Measurements from ENCODE around the gene ZNF679. TPM values are rescaled to one million over a fixed set of nuclear protein-coding genes. Genes with fewer than 3 reads are reported as not detected.
"Not testable (repeated sequence)": the region's sequence is repeated elsewhere in the genome, so short reads cannot be mapped to it uniquely, and the experiment has no call there.

The ZNF679 gene
- total RNA-seq, 2 experiments from 2014 or later: not detected

- CTCF ChIA-PET: no interaction called here
- no peak for TF ChIP-seq CTCF (IDR thresholded peaks at IDR 0.05)
These were observed 21.4 kb upstream of the ZNF679 start, which contains the start of gene ZNF735 for GRCh38 chr7:64206903-64207302. ZNF735 (plus strand) TSS chr7:64207203; CDS start chr7:64207203, 0 bp downstream.

GRCh38 chr7:64219710-64220298, 8.5 kb upstream of the ZNF679 start:
- POLR2A ChIA-PET; H3K4me1 Mint-ChIP-seq (ENCODE audit: low read depth); ATAC-seq; H3K27me3 Mint-ChIP-seq; CTCF ChIA-PET; H3K27ac Mint-ChIP-seq; H3K4me3 Mint-ChIP-seq; DNase-seq; H3K36me3 Mint-ChIP-seq (ENCODE audit: low read depth); intact Hi-C loops (cut with micrococcal nuclease): not testable (repeated sequence)
- H3K9me3 Mint-ChIP-seq: peaks cover 32% of the 10 kb centered on the region

More at GRCh38 chr7:64206903-64207302, 21.4 kb upstream of the ZNF679 start, which contains the start of gene ZNF735:
- DNase-seq: no peak
- intact Hi-C loops (cut with micrococcal nuclease): no loop called here
- Mint-ChIP-seq H3K4me3 (no peak within 1 kb of the TSS), H3K4me1 (ENCODE audit: low read depth) (no peaks in the 10 kb centered on the region), H3K27ac (no peak within 1 kb of the TSS), H3K9me3 (peaks cover 15% of the 10 kb centered on the region), H3K27me3 (no peaks in the 10 kb centered on the region), H3K36me3 (ENCODE audit: low read depth) (no peaks in the 10 kb centered on the region)
- POLR2A ChIA-PET: no interaction called here
- no peak for ATAC-seq

GRCh38 chr7:64223366-64223765, 4.9 kb upstream of the ZNF679 start:
- Mint-ChIP-seq H3K4me3 (no peak overlapping the region), H3K36me3 (ENCODE audit: low read depth) (no peaks in the 10 kb centered on the region), H3K27ac (no peak overlapping the region), H3K4me1 (ENCODE audit: low read depth) (no peaks in the 10 kb centered on the region), H3K27me3 (no peaks in the 10 kb centered on the region), H3K9me3 (peaks cover 32% of the 10 kb centered on the region)
- DNase-seq (no peak), ATAC-seq (no peak)
- ChIA-PET POLR2A (no interaction called here), CTCF (no interaction called here)
- TF ChIP-seq CTCF (IDR thresholded peaks at IDR 0.05): no peak
- intact Hi-C loops (cut with micrococcal nuclease): no loop called here

- CTCF ChIA-PET: no interaction called here
- Mint-ChIP-seq H3K4me3 (no peak overlapping the region), H3K27ac (no peak overlapping the region), H3K27me3 (no peaks in the 10 kb centered on the region), H3K36me3 (ENCODE audit: low read depth) (peaks cover 10% of the 10 kb centered on the region), H3K9me3 (peaks cover 25% of the 10 kb centered on the region), H3K4me1 (ENCODE audit: low read depth) (no peaks in the 10 kb centered on the region)
- POLR2A ChIA-PET: no interaction called here
- no peak for TF ChIP-seq CTCF (IDR thresholded peaks at IDR 0.05)
- intact Hi-C loops (cut with micrococcal nuclease): no loop called here
- ATAC-seq (no peak), DNase-seq (no peak)
These were observed 38.2 kb downstream of the ZNF679 start for GRCh38 chr7:64266341-64266919.

- H3K4me3 Mint-ChIP-seq: no peak overlapping the region
- ATAC-seq (no peak), DNase-seq (no peak)
- H3K27ac Mint-ChIP-seq: no peak overlapping the region
- ChIA-PET POLR2A (no interaction called here), CTCF (no interaction called here)
- H3K4me1 Mint-ChIP-seq (ENCODE audit: low read depth): peaks cover 2% of the 10 kb centered on the region
- no peaks in the 10 kb centered on the region for H3K36me3 Mint-ChIP-seq (ENCODE audit: low read depth)
- TF ChIP-seq CTCF (IDR thresholded peaks at IDR 0.05): no peak
- peaks cover 9% of the 10 kb centered on the region for H3K9me3 Mint-ChIP-seq
- intact Hi-C loops (cut with micrococcal nuclease): no loop called here
- no peaks in the 10 kb centered on the region for H3K27me3 Mint-ChIP-seq
These were observed 49.4 kb downstream of the ZNF679 start for GRCh38 chr7:64277630-64278029.

Measured in activated CD8-positive, alpha-beta T cell treated with anti-CD3 and anti-CD28 coated beads for 36 hours (primary cell).